Osteocyte (in vitro differentiated cells): ENCODE measurements around the gene VCX3B. TPM values are rescaled to one million over a fixed set of nuclear protein-coding genes. Genes with fewer than 3 reads are reported as not detected.

Experiments used
- DNase-seq: peaks from one replicate; pipeline ENCODE4 v3.0.0; 2021; ENCODE audit warnings: mixed read lengths; ENCODE audit not compliant: unreplicated experiment; ENCODE audit errors: extremely low spot score
- H3K27ac Mint-ChIP-seq: one replicate; pipeline ENCODE4 v1.8.0; 2021; ENCODE audit warnings: mild to moderate bottlenecking, mixed read lengths; ENCODE audit not compliant: unreplicated experiment
- H3K27me3 Mint-ChIP-seq: one replicate; pipeline ENCODE4 v1.8.0; 2021; ENCODE audit warnings: mixed read lengths; ENCODE audit not compliant: unreplicated experiment
- H3K36me3 Mint-ChIP-seq: one replicate; pipeline ENCODE4 v1.8.0; 2021; ENCODE audit warnings: mixed read lengths; ENCODE audit not compliant: unreplicated experiment
- H3K4me1 Mint-ChIP-seq: one replicate; pipeline ENCODE4 v1.8.0; 2021; ENCODE audit warnings: mixed read lengths; ENCODE audit not compliant: unreplicated experiment
- H3K4me3 Mint-ChIP-seq: one replicate; pipeline ENCODE4 v1.8.0; 2021; ENCODE audit warnings: mild to moderate bottlenecking, moderate library complexity, mixed read lengths; ENCODE audit not compliant: unreplicated experiment
- H3K9me3 Mint-ChIP-seq: one replicate; pipeline ENCODE4 v1.8.0; 2021; ENCODE audit warnings: mixed read lengths; ENCODE audit not compliant: unreplicated experiment
- total RNA-seq: library from RNA; stranded (reverse); gene quantifications from 2 replicates; pipeline ENCODE4 v1.2.1, GENCODE V29; 2021
- TF ChIP-seq, protein P1 (sequence below): fragments of 200-600 bp; sonication (generic); IDR thresholded peaks from 2 replicates; pipeline ENCODE4 v1.5.0; 2021; ENCODE audit warnings: antibody characterized with exemption, mild to moderate bottlenecking, moderate library complexity

VCX3B gene
- total RNA-seq, 1 donor from 2014 or later: not detected

DNA sequence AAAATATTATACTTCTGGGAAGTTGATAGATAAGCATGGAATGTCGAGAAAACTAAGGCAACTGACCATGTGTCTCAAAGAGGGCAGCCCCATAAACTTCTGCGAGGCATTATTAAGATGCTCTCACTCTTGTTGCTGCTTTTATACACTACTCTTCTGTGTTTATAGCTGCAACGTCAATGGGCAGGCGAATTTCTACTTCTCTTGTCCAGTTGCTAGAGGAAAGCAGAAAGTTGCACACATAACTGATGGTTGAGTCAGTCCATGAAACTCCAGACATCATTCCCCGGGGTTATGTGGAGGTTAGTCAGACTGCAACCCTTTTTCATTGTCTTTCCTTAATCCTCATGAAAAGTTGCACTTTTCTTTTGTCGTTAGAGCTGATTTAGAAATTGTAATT lies 39.8 kb downstream of the VCX3B start:
- no peak for DNase-seq
- H3K36me3 Mint-ChIP-seq: no peaks in the 10 kb centered on the region
- H3K4me1 Mint-ChIP-seq: no peaks in the 10 kb centered on the region
- no peaks in the 10 kb centered on the region for H3K9me3 Mint-ChIP-seq
- no peak overlapping the region for H3K4me3 Mint-ChIP-seq
- no peaks in the 10 kb centered on the region for H3K27me3 Mint-ChIP-seq
- H3K27ac Mint-ChIP-seq: no peak overlapping the region
- TF ChIP-seq, protein P1, sequence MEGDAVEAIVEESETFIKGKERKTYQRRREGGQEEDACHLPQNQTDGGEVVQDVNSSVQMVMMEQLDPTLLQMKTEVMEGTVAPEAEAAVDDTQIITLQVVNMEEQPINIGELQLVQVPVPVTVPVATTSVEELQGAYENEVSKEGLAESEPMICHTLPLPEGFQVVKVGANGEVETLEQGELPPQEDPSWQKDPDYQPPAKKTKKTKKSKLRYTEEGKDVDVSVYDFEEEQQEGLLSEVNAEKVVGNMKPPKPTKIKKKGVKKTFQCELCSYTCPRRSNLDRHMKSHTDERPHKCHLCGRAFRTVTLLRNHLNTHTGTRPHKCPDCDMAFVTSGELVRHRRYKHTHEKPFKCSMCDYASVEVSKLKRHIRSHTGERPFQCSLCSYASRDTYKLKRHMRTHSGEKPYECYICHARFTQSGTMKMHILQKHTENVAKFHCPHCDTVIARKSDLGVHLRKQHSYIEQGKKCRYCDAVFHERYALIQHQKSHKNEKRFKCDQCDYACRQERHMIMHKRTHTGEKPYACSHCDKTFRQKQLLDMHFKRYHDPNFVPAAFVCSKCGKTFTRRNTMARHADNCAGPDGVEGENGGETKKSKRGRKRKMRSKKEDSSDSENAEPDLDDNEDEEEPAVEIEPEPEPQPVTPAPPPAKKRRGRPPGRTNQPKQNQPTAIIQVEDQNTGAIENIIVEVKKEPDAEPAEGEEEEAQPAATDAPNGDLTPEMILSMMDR: no peak
